Activated CD8-positive, alpha-beta memory T cell treated with anti-CD3 and anti-CD28 coated beads for 24 hours (primary cell): ENCODE measurements around the gene PARP8.
"Not testable (repeated sequence)": the region's sequence is repeated elsewhere in the genome, so short reads cannot be mapped to it uniquely, and the experiment has no call there.

ENCODE experiments used
- DNase-seq: peaks from one replicate; pipeline ENCODE4 v3.0.0-alpha.2; 2020

Gene PARP8

GRCh38 chr5:50791813-50792212, 125.4 kb downstream of the PARP8 start:
- no peak for DNase-seq

GRCh38 chr5:50792843-50793242, 126.4 kb downstream of the PARP8 start:
- no peak for DNase-seq

GRCh38 chr5:50794812-50795211, 128.4 kb downstream of the PARP8 start:
- DNase-seq = no peak

GRCh38 chr5:50798002-50798401, 131.6 kb downstream of the PARP8 start:
- no peak for DNase-seq

GRCh38 chr5:50799596-50799995, 133.2 kb downstream of the PARP8 start:
- DNase-seq = no peak

GRCh38 chr5:50800410-50800809, 134.0 kb downstream of the PARP8 start:
- no peak for DNase-seq

- no peak for DNase-seq
Observed at GRCh38 chr5:50807661-50808060, 141.2 kb downstream of the PARP8 start.

GRCh38 chr5:50808406-50808805, 142.0 kb downstream of the PARP8 start:
- no peak for DNase-seq

- not testable (repeated sequence) for DNase-seq
Observed at GRCh38 chr5:50811746-50812145, 145.3 kb downstream of the PARP8 start.

- no peak for DNase-seq
Observed at GRCh38 chr5:50813691-50814090, 147.3 kb downstream of the PARP8 start.

- no peak for DNase-seq
Observed at GRCh38 chr5:50814556-50814955, 148.1 kb downstream of the PARP8 start.

- DNase-seq = no peak
Observed at GRCh38 chr5:50822046-50822445, 155.6 kb downstream of the PARP8 start.

- no peak for DNase-seq
Observed at GRCh38 chr5:50822761-50823160, 156.3 kb downstream of the PARP8 start.

GRCh38 chr5:50823568-50823967, 157.1 kb downstream of the PARP8 start:
- no peak for DNase-seq

- DNase-seq = no peak
Observed at GRCh38 chr5:50824109-50824508, 157.7 kb downstream of the PARP8 start.

GRCh38 chr5:50827516-50828247, 161.2 kb downstream of the PARP8 start:
- DNase-seq = no peak

- no peak for DNase-seq
Observed at GRCh38 chr5:50829023-50829422, 162.6 kb downstream of the PARP8 start.

GRCh38 chr5:50832657-50833284, 166.3 kb downstream of the PARP8 start:
- no peak for DNase-seq

GRCh38 chr5:50836356-50836755, 169.9 kb downstream of the PARP8 start:
- DNase-seq = no peak

GRCh38 chr5:50839472-50839871, 173.0 kb downstream of the PARP8 start:
- DNase-seq = no peak

- no peak for DNase-seq
Observed at GRCh38 chr5:50843091-50843490, 176.7 kb downstream of the PARP8 start.

- DNase-seq = no peak
Observed at GRCh38 chr5:50846261-50846660, 179.8 kb downstream of the PARP8 start.

GRCh38 chr5:50849554-50849953, 183.1 kb downstream of the PARP8 start:
- DNase-seq = no peak

GRCh38 chr5:50853151-50853550, 186.7 kb downstream of the PARP8 start:
- no peak for DNase-seq

GRCh38 chr5:50854082-50854481, 187.6 kb downstream of the PARP8 start:
- DNase-seq = no peak
